GM12874 (cell line): Measurements from ENCODE around the gene KRTAP15-1.

ENCODE experiments used
- CTCF ChIP-seq: IDR thresholded peaks from 2 replicates; pipeline ENCODE4 v1.5.1; 2011; ENCODE audit warnings: low read depth, mild to moderate bottlenecking, control low read depth, low read length, moderate library complexity; ENCODE audit not compliant: insufficient read depth

Gene KRTAP15-1

GRCh38 chr21:30463713-30464112 is 23.6 kb downstream of the KRTAP15-1 start:
- TF ChIP-seq CTCF, result no peak

- TF ChIP-seq CTCF, result no peak
Observed at GRCh38 chr21:30468900-30469714, 29.0 kb downstream of the KRTAP15-1 start.

- TF ChIP-seq CTCF, result no peak
Observed at GRCh38 chr21:30478004-30478403, 37.9 kb downstream of the KRTAP15-1 start.

GRCh38 chr21:30479259-30479658 is 39.2 kb downstream of the KRTAP15-1 start:
- no peak for TF ChIP-seq CTCF

GRCh38 chr21:30480145-30480544 is 40.1 kb downstream of the KRTAP15-1 start, which contains the start of gene KRTAP19-1:
TSS of gene KRTAP19-1 (minus strand) at chr21:30480367. CDS start at chr21:30480317, 50 bp downstream.
- TF ChIP-seq CTCF, result no peak

GRCh38 chr21:30482130-30482529 is 42.1 kb downstream of the KRTAP15-1 start:
- TF ChIP-seq CTCF, result no peak

- no peak for TF ChIP-seq CTCF
Observed at GRCh38 chr21:30486180-30486579, 46.1 kb downstream of the KRTAP15-1 start.
